Adipocyte (in vitro differentiated cells): ENCODE measurements around the gene TBXT.
"Not testable (repeated sequence)": the region's sequence is repeated elsewhere in the genome, so short reads cannot be mapped to it uniquely, and the experiment has no call there.

Source experiments
- DNase-seq: peaks from one replicate; pipeline ENCODE4 v3.0.0-alpha.2; 2015; ENCODE audit warnings: low read depth
- H3K27me3 ChIP-seq: replicated peaks from 2 replicates; pipeline ENCODE4 v1.7.0; 2013; ENCODE audit warnings: mild to moderate bottlenecking, low read length, moderate library complexity; ENCODE audit not compliant: control insufficient read depth, insufficient read depth
- H3K36me3 ChIP-seq: 2 replicates; pipeline ENCODE4 v1.7.0; 2013; ENCODE audit warnings: low read length, mild to moderate bottlenecking, moderate library complexity; ENCODE audit not compliant: control insufficient read depth, insufficient read depth, severe bottlenecking
- H3K4me1 ChIP-seq: 2 replicates; pipeline ENCODE4 v1.7.0; 2013; ENCODE audit warnings: mild to moderate bottlenecking, low read length, moderate library complexity; ENCODE audit not compliant: control insufficient read depth, insufficient read depth
- H3K4me3 ChIP-seq: 2 replicates; pipeline ENCODE4 v1.7.0; 2013; ENCODE audit warnings: mild to moderate bottlenecking, low read length, moderate library complexity
- H3K9ac ChIP-seq: 2 replicates; pipeline ENCODE4 v1.7.0; 2013; ENCODE audit warnings: mild to moderate bottlenecking, low read length, moderate library complexity
- H3K9me3 ChIP-seq: 2 replicates; pipeline ENCODE4 v1.7.0; 2013; ENCODE audit warnings: mild to moderate bottlenecking, low read length, moderate library complexity; ENCODE audit not compliant: control insufficient read depth

The TBXT gene

GRCh38 chr6:166145751-166146150 is 21.9 kb downstream of the TBXT start:
- DNase-seq = no peak
- H3K4me1 ChIP-seq = no peaks in the 10 kb centered on the region
- no peaks in the 10 kb centered on the region for H3K36me3 ChIP-seq
- H3K9ac ChIP-seq = no peak overlapping the region
- peaks cover 3% of the 10 kb centered on the region for H3K9me3 ChIP-seq
- no peaks in the 10 kb centered on the region for H3K27me3 ChIP-seq
- H3K4me3 ChIP-seq = no peak overlapping the region

- Histone ChIP-seq H3K27me3 (no peaks in the 10 kb centered on the region), H3K36me3 (no peaks in the 10 kb centered on the region), H3K4me1 (no peaks in the 10 kb centered on the region), H3K9me3 (no peaks in the 10 kb centered on the region), H3K4me3 (no peak overlapping the region), H3K9ac (no peak overlapping the region)
- DNase-seq = no peak
These were observed 24.6 kb downstream of the TBXT start for GRCh38 chr6:166143011-166143410.

GRCh38 chr6:166127624-166128472 is 39.8 kb downstream of the TBXT start:
- H3K27me3 ChIP-seq = peaks cover 12% of the 10 kb centered on the region

GRCh38 chr6:166123115-166123514 is 44.5 kb downstream of the TBXT start:
- DNase-seq, H3K9me3 ChIP-seq, H3K9ac ChIP-seq, H3K36me3 ChIP-seq, H3K4me3 ChIP-seq, H3K27me3 ChIP-seq, H3K4me1 ChIP-seq: not testable (repeated sequence)

More at GRCh38 chr6:166127624-166128472, 39.8 kb downstream of the TBXT start:
- H3K4me3 ChIP-seq = no peak overlapping the region
- H3K9me3 ChIP-seq = peaks cover 11% of the 10 kb centered on the region
- no peaks in the 10 kb centered on the region for H3K4me1 ChIP-seq
- no peak overlapping the region for H3K9ac ChIP-seq
- DNase-seq = no peak
- H3K36me3 ChIP-seq = no peaks in the 10 kb centered on the region

- Histone ChIP-seq H3K36me3 (no peaks in the 10 kb centered on the region), H3K4me3 (no peak overlapping the region)
- no peak for DNase-seq
These were observed 45.9 kb downstream of the TBXT start for GRCh38 chr6:166121726-166122125.

GRCh38 chr6:166119116-166119911 is 48.3 kb downstream of the TBXT start:
- Histone ChIP-seq H3K4me1 (no peaks in the 10 kb centered on the region), H3K27me3 (peaks cover 12% of the 10 kb centered on the region), H3K36me3 (no peaks in the 10 kb centered on the region), H3K4me3 (no peak overlapping the region), H3K9ac (no peak overlapping the region), H3K9me3 (peaks cover 18% of the 10 kb centered on the region)
- DNase-seq = no peak

More at GRCh38 chr6:166121726-166122125, 45.9 kb downstream of the TBXT start:
- peaks cover 7% of the 10 kb centered on the region for H3K9me3 ChIP-seq
- peaks cover 7% of the 10 kb centered on the region for H3K27me3 ChIP-seq
- no peak overlapping the region for H3K9ac ChIP-seq
- H3K4me1 ChIP-seq = no peaks in the 10 kb centered on the region

- Histone ChIP-seq H3K36me3 (no peaks in the 10 kb centered on the region), H3K4me1 (peaks cover 8% of the 10 kb centered on the region), H3K27me3 (peaks cover 6% of the 10 kb centered on the region), H3K9me3 (peaks cover 18% of the 10 kb centered on the region), H3K9ac (no peak overlapping the region), H3K4me3 (no peak overlapping the region)
- DNase-seq = no peak
These were observed 52.0 kb downstream of the TBXT start for GRCh38 chr6:166115609-166116008.

GRCh38 chr6:166112580-166112979 is 55.1 kb downstream of the TBXT start:
- Histone ChIP-seq H3K27me3 (peaks cover 6% of the 10 kb centered on the region), H3K4me1 (peaks cover 8% of the 10 kb centered on the region), H3K36me3 (no peaks in the 10 kb centered on the region), H3K9me3 (peaks cover 18% of the 10 kb centered on the region), H3K9ac (no peak overlapping the region), H3K4me3 (peak overlapping the region; percentile 31)
- peak; percentile 5 for DNase-seq

GRCh38 chr6:166109608-166110007 is 58.0 kb downstream of the TBXT start:
- H3K9me3 ChIP-seq = no peaks in the 10 kb centered on the region
- H3K36me3 ChIP-seq = no peaks in the 10 kb centered on the region
- H3K4me3 ChIP-seq = no peak overlapping the region
- no peak overlapping the region for H3K9ac ChIP-seq
- peaks cover 9% of the 10 kb centered on the region for H3K4me1 ChIP-seq
- peaks cover 12% of the 10 kb centered on the region for H3K27me3 ChIP-seq
- no peak for DNase-seq
